T-helper 9 cell (primary cell): Measurements from ENCODE around the gene ABCF2.

ENCODE experiments used
- DNase-seq: peaks from one replicate; pipeline ENCODE4 v3.0.0-alpha.2; 2020

The ABCF2 gene

GRCh38 chr7:151252561-151252835 is 25.5 kb upstream of the ABCF2 start:
- no peak for DNase-seq

- DNase-seq: no peak
These were observed 24.9 kb upstream of the ABCF2 start for GRCh38 chr7:151251689-151252560.

DNA sequence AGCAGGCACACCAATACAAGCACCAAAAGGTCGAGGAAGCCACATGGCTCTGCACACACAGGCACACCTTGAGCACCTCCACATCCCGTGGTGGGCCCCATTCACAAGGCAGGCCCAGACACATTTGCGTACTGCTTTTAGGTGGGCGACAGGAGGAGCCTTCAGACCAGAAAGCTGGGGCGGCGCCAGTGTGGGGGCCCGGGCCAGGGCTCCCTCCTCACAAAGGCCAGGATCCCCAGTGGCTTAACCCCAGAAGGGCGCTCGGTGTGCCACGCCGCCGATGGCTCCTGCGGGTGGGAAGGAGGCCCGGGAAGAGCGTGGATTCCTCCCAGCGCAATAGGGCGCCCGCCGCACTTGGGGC is 24.3 kb upstream of the ABCF2 start:
- DNase-seq: no peak

- DNase-seq: no peak
These were observed 23.5 kb upstream of the ABCF2 start for GRCh38 chr7:151250181-151251132.

DNA sequence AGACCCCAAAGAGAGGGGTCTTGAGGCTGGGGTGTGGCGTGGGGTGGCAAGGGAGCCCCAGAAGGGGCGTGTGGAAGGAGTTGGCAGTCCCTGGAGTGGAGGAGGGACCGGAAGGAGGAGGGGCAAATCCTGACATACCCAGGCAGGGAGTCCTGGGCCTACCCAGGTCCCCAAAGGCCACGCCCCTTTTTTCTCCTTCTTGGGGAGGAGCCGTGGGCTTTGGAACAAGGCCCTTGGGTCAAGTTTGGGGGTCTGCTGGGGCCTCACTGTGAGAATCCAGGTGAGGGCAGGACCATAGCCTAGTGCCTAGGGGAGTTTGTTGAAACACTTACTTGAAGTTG is 22.7 kb upstream of the ABCF2 start:
- DNase-seq: no peak

DNA sequence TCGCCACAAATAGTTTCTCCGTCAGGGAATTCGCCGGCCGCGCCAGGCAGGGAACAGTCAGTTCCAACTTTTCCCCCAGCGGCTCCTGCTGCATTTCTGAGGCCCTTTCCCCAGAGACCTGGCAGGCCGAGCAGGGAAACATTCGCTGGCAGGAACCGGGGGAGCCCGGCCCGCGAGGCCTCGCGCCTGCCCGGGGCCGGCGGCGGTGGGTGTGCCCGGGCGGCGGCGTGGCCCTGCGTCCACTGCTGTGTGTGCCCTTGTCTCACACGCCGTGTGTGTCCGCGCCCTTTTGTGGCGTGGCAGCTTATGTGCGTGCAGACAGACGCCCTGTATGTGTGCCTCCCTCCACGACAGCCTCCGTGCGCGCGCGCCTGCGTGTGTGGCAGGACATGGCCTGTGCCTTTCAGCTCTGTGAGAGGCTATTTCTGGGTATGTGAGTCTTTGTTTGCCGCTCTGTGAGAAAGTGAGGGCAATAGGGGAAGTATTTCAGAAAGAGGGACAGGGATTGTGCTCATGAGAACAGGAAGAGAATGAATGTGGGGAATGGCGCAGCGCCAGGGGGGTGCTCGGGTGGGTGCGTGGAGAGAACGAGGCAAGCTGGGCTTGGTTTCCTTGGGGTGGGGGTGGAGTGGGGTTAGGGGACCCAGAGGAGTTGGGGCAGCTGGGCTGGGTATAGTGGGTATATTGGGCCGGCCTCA is 22.2 kb upstream of the ABCF2 start:
- DNase-seq: no peak

- DNase-seq: no peak
These were observed 21.5 kb upstream of the ABCF2 start, which contains the start of gene SMARCD3 for GRCh38 chr7:151248346-151249033. Gene SMARCD3 (minus strand): TSS chr7:151248694. CDS start chr7:151248562, 132 bp downstream.

- DNase-seq: no peak
These were observed 20.8 kb upstream of the ABCF2 start for GRCh38 chr7:151247611-151248345.

GRCh38 chr7:151246851-151247580 is 20.0 kb upstream of the ABCF2 start:
- DNase-seq: no peak

GRCh38 chr7:151246102-151246850 is 19.3 kb upstream of the ABCF2 start:
- no peak for DNase-seq

DNA sequence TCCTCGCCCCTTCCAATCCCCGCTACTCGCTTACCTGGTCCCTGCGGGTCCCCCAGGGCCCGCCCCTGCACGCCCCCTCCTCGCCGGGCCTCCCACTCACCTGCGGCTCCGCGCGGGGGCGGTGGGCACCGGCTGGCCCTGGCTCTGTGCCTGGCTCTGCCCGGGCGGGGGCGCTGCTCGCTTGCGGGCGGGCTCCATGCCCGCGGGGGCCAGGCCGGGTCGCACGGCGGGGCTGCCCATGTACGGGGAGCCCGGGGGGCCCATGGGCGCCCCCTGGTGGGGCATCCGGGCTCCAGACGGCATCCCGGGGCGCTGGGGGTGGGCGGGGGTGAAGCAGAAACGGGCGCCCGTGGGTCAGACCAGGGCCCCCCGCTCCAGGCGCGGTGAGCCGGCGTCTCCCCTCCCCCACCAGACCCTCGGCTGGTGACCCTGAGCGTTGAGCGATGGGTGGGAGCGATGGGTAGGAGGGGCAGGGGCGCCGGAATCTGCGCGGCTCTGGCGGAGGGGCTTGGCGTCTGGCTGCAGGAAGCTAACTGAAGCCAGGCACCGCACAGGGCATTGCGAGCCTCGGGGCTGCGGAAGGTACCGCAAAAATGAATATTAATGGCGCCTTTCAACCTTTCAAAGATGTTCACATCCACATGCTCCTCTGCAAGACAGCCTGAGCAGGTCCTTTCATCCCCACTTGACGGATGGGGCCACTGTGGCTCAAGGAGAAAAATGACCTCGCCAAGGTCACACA is 18.5 kb upstream of the ABCF2 start:
- DNase-seq: peak; percentile 74

DNA sequence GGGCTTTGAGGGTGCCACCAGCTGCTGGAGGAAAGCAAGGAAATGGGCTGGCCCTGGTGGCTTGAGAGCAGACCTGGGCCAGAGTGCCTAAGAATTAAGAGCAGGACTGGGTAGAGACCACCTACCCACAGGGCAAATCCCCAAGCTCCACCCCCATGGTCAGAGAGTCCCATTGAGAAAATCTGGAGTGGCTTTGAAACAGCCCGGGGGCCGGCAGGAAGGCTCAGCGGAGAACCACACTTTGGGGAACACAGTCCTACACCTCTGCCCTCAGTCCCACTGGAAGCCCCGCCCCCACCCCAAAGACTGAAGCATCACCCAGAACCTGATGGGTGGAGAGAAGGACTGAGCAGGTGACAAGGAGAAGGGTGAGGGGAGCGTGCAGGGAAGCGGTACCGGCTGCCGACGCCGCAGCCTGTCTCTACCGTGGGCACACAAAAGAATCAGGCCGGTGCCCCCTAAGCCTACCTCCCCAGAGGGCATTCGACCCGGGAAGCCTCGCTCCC is 17.9 kb upstream of the ABCF2 start:
- no peak for DNase-seq

DNA sequence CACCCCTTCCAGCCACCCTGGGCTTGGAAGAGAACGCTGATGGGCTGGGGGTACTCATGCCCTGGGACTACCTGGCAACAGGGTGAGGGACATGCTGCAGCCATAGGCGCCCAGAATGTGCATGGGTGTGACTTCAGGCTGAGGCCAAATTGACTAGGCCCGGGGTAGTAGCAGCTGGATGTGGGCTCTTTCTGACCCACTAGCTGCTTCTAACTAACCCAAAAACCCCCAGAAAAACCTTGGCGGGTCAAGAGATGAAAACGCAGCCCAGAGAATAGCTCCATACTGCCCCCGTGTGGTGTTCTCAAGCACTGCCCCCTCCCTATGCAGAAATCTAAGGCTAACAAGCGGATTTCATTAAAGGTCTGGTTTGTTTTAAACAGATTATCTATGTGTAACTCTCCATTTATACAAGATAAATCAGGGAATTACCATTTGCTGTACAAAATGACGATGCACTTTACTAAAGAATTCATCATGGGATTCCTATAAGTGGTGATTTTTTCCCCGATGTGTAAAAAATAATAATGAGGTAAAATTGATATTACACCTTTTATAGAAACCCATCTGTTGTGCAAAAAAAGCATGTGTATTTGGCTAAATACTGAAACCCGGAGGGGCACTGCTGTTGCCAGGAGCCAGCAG is 17.3 kb upstream of the ABCF2 start:
- peak; percentile 54 for DNase-seq

- DNase-seq: peak; percentile 46
These were observed 16.6 kb upstream of the ABCF2 start for GRCh38 chr7:151243408-151244195.

GRCh38 chr7:151243045-151243349 is 16.0 kb upstream of the ABCF2 start:
- no peak for DNase-seq

- no peak for DNase-seq
These were observed 15.4 kb upstream of the ABCF2 start for GRCh38 chr7:151242159-151243044.

- no peak for DNase-seq
These were observed 14.7 kb upstream of the ABCF2 start for GRCh38 chr7:151241755-151242096.
